ENCODE measurements around the gene IFNL1. TPM values are rescaled to one million over a fixed set of nuclear protein-coding genes. Genes with fewer than 3 reads are reported as not detected.

IFNL1 gene
- polyA plus RNA-seq, 2 of the 4 experiments (the other 2 are of a cell fraction): not detected

- TF ChIP-seq TFCP2L1 (CRISPR knock-in tag; IDR thresholded peaks at IDR 0.05) (no peak), KDM5A (IDR thresholded peaks at IDR 0.05) (no peak), MAZ (IDR thresholded peaks at IDR 0.05; ENCODE audit: borderline replicate concordance, low read depth, low read length) (no peak), SMC3 (IDR thresholded peaks at IDR 0.05) (no peak), SREBF2 (IDR thresholded peaks at IDR 0.05) (no peak), JUNB (IDR thresholded peaks at IDR 0.05) (no peak), CBX2 (IDR thresholded peaks at IDR 0.05; ENCODE audit: borderline replicate concordance, low read depth) (no peak), RFX5 (IDR thresholded peaks at IDR 0.05) (no peak)
- Histone ChIP-seq H3K4me2 (peak overlapping the region; percentile 97), H3K9me3 (no peaks in the 10 kb centered on the region), H3K27ac (peak overlapping the region; percentile 82 to 89; a peak in 4 of 6 replicates), H3K4me1 (peaks cover 8% of the 10 kb centered on the region), H3K4me3 (peak overlapping the region; percentile 82)
- 89% methylated on average over 5 of the region's 5 CpGs for WGBS (ENCODE audit: missing lambda C conversion rate)
- POLR2A ChIA-PET: no interaction called here
- DNase-seq (ENCODE audit: low read depth in 1 of 2, low spot score in 1 of 2): no peak
- CTCF ChIA-PET: interaction anchor here (9.1 kb wide), 1 partner anchor 8 kb away, joined by 86 read pairs; no protein-coding TSS in a partner anchor
- FAIRE-seq: peak; percentile 49
- no peak for ATAC-seq
These were observed 23.1 kb downstream of the IFNL1 start for GRCh38 chr19:39319098-39319891.

- FAIRE-seq (no peak), DNase-seq (ENCODE audit: low read depth in 1 of 2, low spot score in 1 of 2) (no peak), ATAC-seq (no peak; a peak in 1 of 6 replicates)
- H3K27ac ChIP-seq: peak overlapping the region; percentile 82 to 89
- peak overlapping the region; percentile 97 for H3K4me2 ChIP-seq
- H3K4me3 ChIP-seq: peak overlapping the region; percentile 82
- CTCF ChIA-PET: no interaction called here
- 61% methylated on average over 10 of the region's 16 CpGs for WGBS (ENCODE audit: missing lambda C conversion rate)
- no peak for TF ChIP-seq BCL3 (IDR thresholded peaks at IDR 0.05)
- no peak for TF ChIP-seq MYC (IDR thresholded peaks at IDR 0.05; ENCODE audit: borderline replicate concordance, low read length)
- TF ChIP-seq ELK1 (IDR thresholded peaks at IDR 0.05; ENCODE audit: low read depth, low read length): no peak
- TF ChIP-seq MAFK (IDR thresholded peaks at IDR 0.05; ENCODE audit: partially characterized antibody): no peak
- TF ChIP-seq ZSCAN20 (CRISPR knock-in tag; IDR thresholded peaks at IDR 0.05): no peak
- TF ChIP-seq FOSL2 (IDR thresholded peaks at IDR 0.05): no peak
- no peak for TF ChIP-seq FOSL2 (CRISPR knock-in tag; IDR thresholded peaks at IDR 0.05)
- TF ChIP-seq EHMT2 (IDR thresholded peaks at IDR 0.05; ENCODE audit: low read depth): no peak
- TF ChIP-seq HES2 (IDR thresholded peaks at IDR 0.05): no peak
- TF ChIP-seq JUNB (IDR thresholded peaks at IDR 0.05): no peak
- H3K9me3 ChIP-seq: no peaks in the 10 kb centered on the region
- POLR2A ChIA-PET: interaction anchor here (1.1 kb wide), 1 partner anchor 208 kb away, joined by 3 read pairs; no protein-coding TSS in a partner anchor
- peaks cover 8% of the 10 kb centered on the region for H3K4me1 ChIP-seq
These were observed 23.7 kb downstream of the IFNL1 start for GRCh38 chr19:39319892-39320248.

- FAIRE-seq (peak; percentile 59), ATAC-seq (peak; percentile 10 to 14; a peak in 3 of 6 replicates), DNase-seq (ENCODE audit: low read depth in 1 of 2, low spot score in 1 of 2) (no peak)
- WGBS (ENCODE audit: missing lambda C conversion rate): 31% methylated on average over 6 of the region's 10 CpGs
- TF ChIP-seq ESRRA (IDR thresholded peaks at IDR 0.05; ENCODE audit: borderline replicate concordance, low read length): no peak
- TF ChIP-seq SMC3 (IDR thresholded peaks at IDR 0.05): no peak
- TF ChIP-seq POLR2AphosphoS2 (conservative IDR thresholded peaks at IDR 0.05; ENCODE audit: low read length): no peak
- TF ChIP-seq MAX (IDR thresholded peaks at IDR 0.05): no peak
- no peak for TF ChIP-seq CHD4 (IDR thresholded peaks at IDR 0.05; ENCODE audit: borderline replicate concordance)
- TF ChIP-seq REST (IDR thresholded peaks at IDR 0.05): no peak
- no peak for TF ChIP-seq USF2 (IDR thresholded peaks at IDR 0.05)
- no peak for TF ChIP-seq MAZ (IDR thresholded peaks at IDR 0.05; ENCODE audit: borderline replicate concordance, low read depth, low read length)
- no peak for TF ChIP-seq JUN (IDR thresholded peaks at IDR 0.05)
- Histone ChIP-seq H3K4me1 (peaks cover 8% of the 10 kb centered on the region), H3K4me3 (peak overlapping the region; percentile 82), H3K27ac (peak overlapping the region; percentile 82 to 89), H3K4me2 (peak overlapping the region; percentile 97), H3K9me3 (no peaks in the 10 kb centered on the region)
- CTCF ChIA-PET: no interaction called here
- POLR2A ChIA-PET: interaction anchor here (0.6 to 0.7 kb wide), 5 partner anchors 70 to 1156 kb away, joined by 3 to 5 read pairs (median 3); partner anchors contain the start of gene MED29
These were observed 25.1 kb downstream of the IFNL1 start for GRCh38 chr19:39321117-39321831.
